GM18867 (cell line): ENCODE results near the gene CEP112.
"Not testable (repeated sequence)": the region's sequence is repeated elsewhere in the genome, so short reads cannot be mapped to it uniquely, and the experiment has no call there.

Source experiments
- ATAC-seq: cut with Tn5 transposase; IDR thresholded peaks from one replicate; pipeline ENCODE4 v1.9.1; 2021; ENCODE audit warnings: mild to moderate bottlenecking, moderate library complexity; ENCODE audit not compliant: unreplicated experiment

CEP112 gene

GRCh38 chr17:66165537-66166123, 26.3 kb downstream of the CEP112 start:
- ATAC-seq = no peak

- not testable (repeated sequence) for ATAC-seq
Observed at GRCh38 chr17:66155055-66155454, 36.9 kb downstream of the CEP112 start.

GRCh38 chr17:66152756-66153155, 39.2 kb downstream of the CEP112 start:
- ATAC-seq = no peak

GRCh38 chr17:66150708-66151107, 41.2 kb downstream of the CEP112 start:
- ATAC-seq = no peak

- no peak for ATAC-seq
Observed at GRCh38 chr17:66149562-66149961, 42.4 kb downstream of the CEP112 start.

GRCh38 chr17:66146394-66146793, 45.5 kb downstream of the CEP112 start:
- ATAC-seq = no peak

- ATAC-seq = no peak
Observed at GRCh38 chr17:66143657-66144282, 48.2 kb downstream of the CEP112 start.

- ATAC-seq = no peak
Observed at GRCh38 chr17:66142428-66142827, 49.5 kb downstream of the CEP112 start.

- ATAC-seq = no peak
Observed at GRCh38 chr17:66138120-66138519, 53.8 kb downstream of the CEP112 start.

- no peak for ATAC-seq
Observed at GRCh38 chr17:66135896-66136295, 56.0 kb downstream of the CEP112 start.

- ATAC-seq = peak; percentile 73
Observed at GRCh38 chr17:66135219-66135618, 56.7 kb downstream of the CEP112 start.

GRCh38 chr17:66129759-66130158, 62.2 kb downstream of the CEP112 start:
- ATAC-seq = no peak

GRCh38 chr17:66126231-66126630, 65.7 kb downstream of the CEP112 start:
- no peak for ATAC-seq

GRCh38 chr17:66123163-66123562, 68.8 kb downstream of the CEP112 start:
- ATAC-seq = no peak

- ATAC-seq = no peak
Observed at GRCh38 chr17:66115246-66115645, 76.7 kb downstream of the CEP112 start.

- ATAC-seq = no peak
Observed at GRCh38 chr17:66114609-66115008, 77.3 kb downstream of the CEP112 start.

- no peak for ATAC-seq
Observed at GRCh38 chr17:66107731-66108130, 84.2 kb downstream of the CEP112 start.

GRCh38 chr17:66098040-66098439, 93.9 kb downstream of the CEP112 start:
- ATAC-seq = no peak

GRCh38 chr17:66094727-66095126, 97.2 kb downstream of the CEP112 start:
- ATAC-seq = no peak

- no peak for ATAC-seq
Observed at GRCh38 chr17:66091445-66092080, 100.4 kb downstream of the CEP112 start.

GRCh38 chr17:66089764-66090163, 102.2 kb downstream of the CEP112 start:
- no peak for ATAC-seq

- no peak for ATAC-seq
Observed at GRCh38 chr17:66088173-66088572, 103.8 kb downstream of the CEP112 start.
